CD4-positive, alpha-beta T cell treated with Interleukin-15 for 1 hour (primary cell): ENCODE results near the gene HNRNPF.
A peak's percentile ranks its signal among the peaks of the same experiment; 100 is the strongest.
"Not testable (repeated sequence)": the region's sequence is repeated elsewhere in the genome, so short reads cannot be mapped to it uniquely, and the experiment has no call there.

Source experiments
- DNase-seq: peaks from one replicate; pipeline ENCODE4 v3.0.0-alpha.2; 2020

Gene HNRNPF, protein sequence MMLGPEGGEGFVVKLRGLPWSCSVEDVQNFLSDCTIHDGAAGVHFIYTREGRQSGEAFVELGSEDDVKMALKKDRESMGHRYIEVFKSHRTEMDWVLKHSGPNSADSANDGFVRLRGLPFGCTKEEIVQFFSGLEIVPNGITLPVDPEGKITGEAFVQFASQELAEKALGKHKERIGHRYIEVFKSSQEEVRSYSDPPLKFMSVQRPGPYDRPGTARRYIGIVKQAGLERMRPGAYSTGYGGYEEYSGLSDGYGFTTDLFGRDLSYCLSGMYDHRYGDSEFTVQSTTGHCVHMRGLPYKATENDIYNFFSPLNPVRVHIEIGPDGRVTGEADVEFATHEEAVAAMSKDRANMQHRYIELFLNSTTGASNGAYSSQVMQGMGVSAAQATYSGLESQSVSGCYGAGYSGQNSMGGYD

DNA sequence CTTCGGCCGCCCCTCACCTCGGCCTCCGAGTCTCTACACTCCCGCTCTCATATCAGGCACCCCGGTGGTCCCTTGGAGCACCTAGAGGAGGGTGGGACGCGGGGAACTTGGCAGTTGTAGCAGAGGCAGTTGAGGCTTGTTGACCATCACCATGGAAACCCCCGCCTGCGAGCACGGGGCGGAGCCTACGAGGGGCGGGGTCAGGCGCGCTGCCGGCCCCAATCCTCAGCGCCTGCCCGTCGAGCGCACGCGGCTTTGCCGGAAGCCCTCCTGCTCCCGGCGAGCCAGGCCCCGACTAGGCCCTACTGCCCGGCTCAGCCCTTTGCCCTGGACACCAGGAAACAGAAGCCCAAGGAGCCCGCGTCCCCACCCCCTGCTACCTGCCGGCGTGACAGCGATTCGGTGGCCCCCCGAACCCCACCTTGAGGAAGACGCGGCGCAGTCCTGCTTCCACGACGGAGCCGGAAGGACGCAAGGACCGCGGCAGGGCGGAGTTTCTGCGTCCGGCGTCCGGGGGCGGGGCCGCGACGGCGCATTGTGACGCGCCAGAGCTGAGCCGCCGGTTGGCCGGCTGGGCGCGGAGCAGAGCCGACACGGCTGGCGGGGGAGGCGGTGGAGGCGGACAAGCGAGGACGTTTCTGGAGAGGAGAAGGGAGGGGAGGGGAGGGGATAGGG is at the start of gene HNRNPF:
TSS of gene HNRNPF (minus strand) at position 477 of the 675 bp plus-strand sequence. CDS start 21,302 bp downstream, outside the sequence.
- DNase-seq = peak; percentile 96

DNA sequence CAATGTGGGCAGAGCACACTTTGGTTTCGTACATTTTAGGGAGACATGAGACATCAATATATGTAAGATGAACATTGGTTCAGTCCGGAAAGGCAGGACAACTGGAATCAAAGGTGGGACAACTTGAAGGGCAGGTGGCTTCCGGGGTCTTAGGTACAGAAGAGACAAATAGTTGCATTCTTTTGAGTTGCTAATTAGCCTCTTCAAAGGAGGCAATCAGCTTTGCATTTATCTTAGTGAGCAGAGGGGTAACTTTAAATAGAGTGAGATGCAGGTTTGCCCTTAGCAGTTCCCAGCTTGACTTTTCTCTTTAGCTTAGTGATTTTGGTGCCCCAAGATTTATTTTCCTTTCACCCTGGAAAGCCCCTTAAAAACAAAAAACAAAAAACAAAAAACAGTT is 49.2 kb upstream of the HNRNPF start:
- no peak for DNase-seq

DNA sequence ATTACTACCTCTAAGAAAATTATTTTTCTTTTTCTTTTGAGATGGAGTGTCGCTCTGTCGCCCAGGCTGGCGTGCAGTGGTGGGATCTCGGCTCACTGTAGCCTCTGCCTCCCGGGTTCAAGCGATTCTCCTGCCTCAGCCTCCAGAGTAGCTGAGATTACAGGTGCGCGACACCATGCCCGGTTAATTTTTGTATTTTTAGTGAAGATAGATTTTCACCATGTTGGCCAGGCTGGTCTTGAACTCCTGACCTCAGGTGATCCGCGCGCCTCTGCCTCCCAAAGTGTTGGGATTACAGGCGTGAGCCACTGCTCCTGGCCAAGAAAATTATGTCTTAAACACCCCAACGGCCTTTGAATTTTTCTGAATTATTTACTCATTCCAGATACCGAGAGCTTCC is 47.6 kb upstream of the HNRNPF start:
- DNase-seq = not testable (repeated sequence)

DNA sequence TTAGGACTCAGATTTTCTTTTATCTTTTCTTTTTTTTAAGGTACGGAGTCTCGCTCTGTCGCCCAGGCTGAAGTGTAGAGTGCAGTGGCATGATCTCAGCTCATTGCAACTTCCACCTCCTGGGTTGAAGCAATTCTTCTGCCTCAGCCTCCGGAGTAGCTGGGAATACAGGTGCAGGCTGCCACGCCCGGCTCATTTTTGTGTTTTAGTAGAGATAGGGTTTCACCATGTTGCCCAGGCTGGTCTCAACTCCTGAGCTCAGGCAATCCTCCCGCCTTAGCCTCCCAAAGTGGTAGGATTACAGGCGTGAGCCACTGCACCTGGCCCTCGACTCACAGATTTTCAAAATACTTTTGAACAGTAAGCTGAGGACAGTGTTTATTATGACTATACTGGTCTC is 45.0 kb upstream of the HNRNPF start:
- not testable (repeated sequence) for DNase-seq

DNA sequence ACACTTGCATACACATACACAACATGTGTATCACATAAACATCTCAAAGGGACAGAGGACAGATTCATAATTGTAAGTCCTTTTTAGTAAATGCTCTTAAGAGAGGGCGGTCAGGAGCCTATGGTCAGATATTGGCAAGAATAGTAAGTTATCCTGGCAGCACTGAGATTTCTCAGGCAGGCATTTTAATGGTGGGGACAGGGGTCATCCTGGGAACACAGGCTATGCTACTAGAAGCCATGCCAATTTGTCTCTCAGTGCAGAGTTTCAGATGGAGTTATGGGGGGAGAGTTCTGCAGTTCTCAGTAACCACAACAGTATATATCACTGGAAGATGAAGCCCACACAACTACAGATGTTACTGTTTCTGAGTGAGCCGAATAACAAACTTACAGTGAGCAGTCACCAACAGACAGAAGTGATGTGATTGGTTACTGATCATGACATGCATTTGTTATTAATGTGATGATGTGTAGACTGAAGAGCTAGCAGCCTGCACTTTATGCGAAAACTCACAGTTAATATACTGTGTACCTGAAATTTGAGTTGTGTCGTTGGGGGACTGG is 44.4 kb upstream of the HNRNPF start:
- no peak for DNase-seq

DNA sequence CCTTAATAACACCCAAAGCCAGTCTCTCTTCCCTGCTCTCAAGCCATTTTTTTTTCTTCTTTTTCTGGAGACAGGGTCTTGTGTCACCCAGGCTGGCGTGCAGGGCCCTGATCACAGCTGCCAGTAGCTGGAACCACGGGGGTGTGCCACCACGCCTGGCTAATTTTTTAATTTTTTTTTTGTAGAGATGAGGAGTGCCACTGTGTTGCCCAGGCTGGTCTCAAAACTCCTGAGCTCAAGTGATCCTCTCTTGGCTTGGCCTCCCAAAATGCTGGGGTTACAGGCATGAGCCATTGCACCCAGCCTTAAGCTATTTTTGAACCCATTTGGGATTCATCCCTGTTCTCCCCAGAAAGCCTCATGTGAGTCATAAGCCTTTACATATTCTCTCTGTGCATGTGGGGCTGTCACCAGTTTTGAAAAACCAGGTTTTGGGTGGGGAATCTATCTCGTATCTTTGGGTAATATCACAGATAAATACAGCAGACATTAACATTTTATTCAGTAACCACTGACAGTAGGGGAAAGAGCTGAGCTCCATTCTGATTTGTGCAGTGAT is 43.4 kb upstream of the HNRNPF start:
- DNase-seq = no peak

DNA sequence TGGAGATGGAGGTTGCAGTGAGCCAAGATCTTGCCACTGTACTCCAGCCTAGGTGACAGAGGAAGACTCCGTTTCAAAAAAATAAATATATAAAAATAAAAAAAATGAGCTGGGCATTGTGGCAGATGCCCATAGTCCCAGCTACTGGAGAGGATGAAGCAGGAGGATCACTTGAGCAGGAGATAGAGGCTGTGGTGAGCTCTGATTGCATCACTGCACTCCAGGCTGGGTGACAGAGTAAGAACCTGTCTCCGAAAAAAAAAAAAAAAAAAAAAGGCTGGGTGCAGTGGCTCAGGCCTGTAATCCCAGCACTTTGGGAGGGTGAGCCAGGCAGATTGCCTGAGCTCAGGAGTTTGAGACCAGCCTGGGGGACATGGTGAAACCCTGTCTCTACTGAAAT is 39.8 kb upstream of the HNRNPF start:
- DNase-seq = no peak

DNA sequence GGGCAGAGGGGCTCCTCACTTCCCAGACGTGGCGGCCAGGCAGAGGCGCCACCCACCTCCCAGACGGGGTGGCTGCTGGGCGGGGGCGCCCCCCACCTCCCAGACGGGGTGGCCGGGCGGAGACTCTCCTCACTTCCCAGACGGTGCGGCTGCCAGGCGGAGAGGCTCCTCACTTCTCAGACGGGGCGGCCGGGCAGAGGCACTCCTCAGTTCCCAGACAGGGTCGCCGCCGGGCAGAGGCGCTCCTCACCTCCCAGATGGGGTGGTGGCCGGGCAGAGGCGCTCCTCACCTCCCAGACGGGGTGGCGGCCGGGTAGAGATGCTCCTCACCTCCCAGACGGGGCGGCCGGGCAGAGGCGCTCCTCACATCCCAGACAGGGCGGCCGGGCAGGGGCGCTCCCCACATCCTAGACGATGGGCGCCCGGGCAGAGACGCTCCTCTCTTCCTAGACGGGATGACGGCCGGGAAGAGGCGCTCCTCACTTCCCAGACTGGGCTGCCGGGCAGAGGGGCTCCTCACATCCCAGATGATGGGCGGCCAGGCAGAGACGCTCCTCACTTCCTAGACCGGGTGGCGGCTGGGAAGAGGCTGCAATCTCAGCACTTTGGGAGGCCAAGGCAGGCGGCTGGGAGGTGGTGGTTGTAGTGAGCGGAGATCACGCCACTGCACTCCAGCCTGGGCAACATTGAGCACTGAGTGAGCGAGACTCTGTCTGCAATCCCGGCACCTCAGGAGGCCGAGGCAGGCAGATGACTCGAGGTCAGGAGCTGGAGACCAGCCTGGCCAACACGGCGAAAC is 37.4 kb upstream of the HNRNPF start:
- DNase-seq = not testable (repeated sequence)

DNA sequence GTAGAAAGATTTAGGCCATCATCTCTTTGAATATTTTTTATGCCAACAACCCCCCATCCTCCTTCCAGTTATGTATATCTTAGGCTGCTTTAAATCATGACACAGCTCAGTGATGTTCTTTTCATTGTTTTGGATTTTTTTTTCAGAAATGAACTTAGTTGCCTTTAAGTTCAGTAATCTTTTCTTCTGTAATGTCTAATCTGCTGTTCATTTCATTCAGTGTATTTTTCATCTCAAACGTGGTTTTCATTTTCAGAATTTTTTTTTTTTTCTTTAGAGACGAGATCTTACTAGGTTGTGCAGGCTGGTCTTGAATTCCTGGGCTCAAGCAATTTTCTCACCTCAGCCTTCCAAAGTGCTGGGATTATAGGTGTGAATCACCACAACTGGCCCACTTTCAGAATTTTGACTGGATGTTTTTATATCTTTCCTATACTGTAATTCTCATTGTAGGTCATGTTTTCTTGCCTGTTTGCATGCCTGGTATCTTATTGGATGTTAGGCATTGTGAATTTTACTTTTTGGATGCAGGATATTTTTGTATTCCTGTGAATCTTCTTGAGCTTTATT is 36.0 kb upstream of the HNRNPF start:
- DNase-seq = no peak

DNA sequence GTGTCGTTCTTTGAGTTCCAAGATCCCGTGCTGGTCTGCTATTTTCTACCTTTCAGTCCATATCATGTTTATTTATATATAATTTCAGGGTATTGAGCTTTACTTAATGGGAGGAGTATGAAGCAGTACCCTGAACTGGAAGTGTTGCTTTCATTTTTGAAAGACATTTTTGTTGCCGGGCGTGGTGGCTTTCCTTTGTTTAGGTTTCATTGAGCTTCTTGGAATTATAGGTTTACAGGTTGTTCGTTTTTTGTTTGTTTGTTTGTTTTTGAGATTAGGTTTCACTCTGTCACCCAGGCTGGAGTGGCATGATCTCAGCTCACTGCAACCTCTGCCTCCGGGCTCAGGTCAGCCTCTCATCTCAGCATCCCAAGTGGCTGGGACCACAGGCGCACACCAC is 35.3 kb upstream of the HNRNPF start:
- DNase-seq = no peak

DNA sequence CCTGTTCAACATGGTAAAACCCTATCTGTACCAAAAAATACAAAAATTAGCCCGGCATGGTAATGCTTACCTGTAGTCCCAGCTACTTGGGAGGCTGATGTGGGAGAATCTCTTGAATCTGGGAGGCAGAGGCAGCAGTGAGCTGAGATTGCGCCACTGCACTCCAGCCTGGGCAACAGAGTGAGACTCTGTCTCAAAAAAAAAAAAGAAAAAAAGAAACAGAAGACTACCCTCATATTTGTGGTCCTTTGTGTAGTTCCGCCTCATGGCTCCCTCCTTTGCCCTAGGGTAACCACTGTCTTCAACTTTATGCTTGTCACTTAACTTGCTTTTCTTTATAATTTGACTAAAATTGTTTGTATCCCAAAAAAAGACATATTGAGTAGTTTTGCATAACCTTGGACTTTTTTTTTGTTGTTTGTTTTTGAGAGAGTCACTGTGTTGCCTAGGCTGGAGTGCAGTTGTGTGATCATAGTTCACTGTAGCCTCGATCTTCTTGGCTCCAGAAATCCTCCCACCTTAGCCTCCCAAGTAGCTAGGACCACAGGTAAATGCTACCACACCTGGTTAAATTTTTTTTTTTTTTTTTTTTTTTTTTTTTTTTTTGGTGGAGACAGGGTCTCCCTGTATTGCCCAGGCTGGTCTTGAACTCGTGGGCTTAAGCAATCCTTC is 31.6 kb upstream of the HNRNPF start:
- no peak for DNase-seq

DNA sequence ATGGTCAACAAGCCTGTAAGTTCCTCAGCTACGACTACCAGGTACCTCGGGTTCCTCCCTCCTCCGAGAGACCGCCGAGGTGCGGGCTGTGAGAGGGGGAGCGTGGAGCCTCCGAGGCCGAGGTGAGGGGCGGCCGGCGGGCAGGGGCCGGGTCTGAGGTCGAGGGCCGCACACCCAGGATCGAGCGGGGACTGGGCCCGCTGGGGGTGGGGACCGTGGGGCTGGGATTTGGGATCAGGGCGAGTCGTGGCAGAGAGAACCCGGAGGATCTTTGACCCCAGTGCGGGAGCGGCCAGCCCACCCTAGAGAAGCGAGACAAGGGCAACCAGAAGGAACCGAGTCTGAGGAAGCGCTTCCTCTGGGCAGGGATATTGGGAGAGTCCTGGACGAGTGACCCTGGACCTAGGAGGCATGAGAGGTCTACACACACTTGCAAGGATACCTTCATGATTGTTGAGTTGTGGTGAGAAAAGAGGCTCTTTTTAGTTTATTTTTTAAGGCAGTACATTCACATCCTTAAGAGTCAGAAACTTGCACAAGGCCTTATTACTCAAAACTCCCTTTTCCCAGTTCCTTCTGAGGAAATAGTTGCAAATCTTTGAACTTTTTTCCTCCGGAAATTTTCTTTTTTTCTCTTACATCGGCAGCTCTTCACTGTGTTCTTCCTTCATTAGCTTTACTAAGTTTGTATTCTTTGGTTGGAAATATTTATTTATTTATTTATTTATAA is 28.3 kb upstream of the HNRNPF start:
- no peak for DNase-seq

DNA sequence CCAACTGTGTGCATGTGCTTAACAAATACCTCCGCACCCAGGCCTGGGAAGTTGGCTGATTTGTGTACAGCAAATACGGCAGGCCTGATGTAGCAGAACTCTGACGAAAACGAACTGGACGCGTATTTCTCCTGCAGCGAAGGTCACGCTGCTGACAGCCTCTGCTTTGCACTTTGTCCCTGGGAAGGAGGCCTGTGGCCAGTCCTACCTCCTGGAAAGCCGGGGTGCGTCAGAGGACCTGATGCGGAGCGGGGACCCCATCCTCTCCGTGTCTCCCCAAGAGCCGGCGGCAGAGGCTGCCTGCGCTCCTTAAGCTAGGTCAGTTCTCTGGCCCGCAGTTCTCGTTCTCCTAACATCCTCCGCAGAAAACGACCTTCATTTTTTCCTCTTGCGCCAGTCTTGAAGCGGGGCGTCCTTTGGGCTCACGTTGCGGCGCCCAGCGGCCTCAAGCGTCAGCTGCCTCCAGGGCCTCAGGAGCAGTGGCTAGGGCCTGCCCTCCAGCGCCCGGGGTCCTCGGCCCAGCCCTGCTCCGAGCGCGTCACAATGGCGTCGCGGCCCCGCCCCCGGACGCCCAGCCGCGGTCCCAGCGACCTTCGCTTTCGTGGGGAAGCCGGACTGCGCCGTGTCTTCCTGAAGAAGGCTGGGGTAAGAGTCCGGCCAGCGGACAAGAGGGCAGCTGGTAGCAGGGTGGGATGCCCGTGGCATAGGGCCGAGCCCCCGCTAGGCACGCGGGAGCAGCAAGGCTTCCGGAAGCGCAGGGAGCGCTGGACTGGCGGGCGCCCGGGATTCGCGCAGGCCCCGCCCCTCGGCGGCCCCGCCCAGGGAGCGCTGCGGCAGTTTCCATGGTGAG is 27.5 kb upstream of the HNRNPF start, which contains the start of gene ZNF487:
TSS of gene ZNF487 (plus strand) at position 821 of the 850 bp plus-strand sequence. CDS start 38,703 bp downstream, outside the sequence.
- peak; percentile 93 for DNase-seq

DNA sequence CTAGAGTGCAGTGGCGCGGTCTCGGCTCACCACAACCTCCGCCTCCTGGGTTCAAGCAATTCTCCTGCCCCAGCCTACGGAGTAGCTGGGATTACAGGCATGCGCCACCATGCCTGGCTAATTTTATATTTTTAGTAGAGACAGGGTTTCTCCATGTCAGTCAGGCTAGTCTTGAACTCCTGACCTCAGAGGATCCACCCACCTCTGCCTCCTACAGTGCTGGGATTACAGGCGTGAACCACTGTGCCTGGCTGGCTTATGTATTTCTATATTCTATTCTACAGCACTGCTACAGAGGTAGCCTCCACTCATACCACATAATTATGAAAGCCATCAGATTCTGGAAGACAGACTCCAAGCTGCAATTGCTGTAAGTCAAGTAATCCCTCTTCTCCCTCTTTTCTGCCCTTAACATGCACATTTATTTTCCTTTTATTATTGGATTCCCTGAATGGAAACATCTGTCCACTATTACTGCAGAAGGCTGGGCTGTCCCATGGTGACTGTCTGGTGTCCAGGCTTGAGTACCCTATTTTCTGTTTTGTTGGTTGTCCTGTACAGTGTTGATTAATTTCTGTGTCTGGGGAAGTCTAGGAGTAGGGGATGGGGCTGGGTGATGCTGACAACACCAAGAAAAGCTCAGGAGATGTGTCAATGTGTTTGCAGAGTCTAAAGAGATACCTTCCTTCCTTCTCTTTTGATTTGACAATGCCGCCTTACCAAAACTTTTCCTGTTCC is 22.1 kb upstream of the HNRNPF start:
- DNase-seq = no peak

DNA sequence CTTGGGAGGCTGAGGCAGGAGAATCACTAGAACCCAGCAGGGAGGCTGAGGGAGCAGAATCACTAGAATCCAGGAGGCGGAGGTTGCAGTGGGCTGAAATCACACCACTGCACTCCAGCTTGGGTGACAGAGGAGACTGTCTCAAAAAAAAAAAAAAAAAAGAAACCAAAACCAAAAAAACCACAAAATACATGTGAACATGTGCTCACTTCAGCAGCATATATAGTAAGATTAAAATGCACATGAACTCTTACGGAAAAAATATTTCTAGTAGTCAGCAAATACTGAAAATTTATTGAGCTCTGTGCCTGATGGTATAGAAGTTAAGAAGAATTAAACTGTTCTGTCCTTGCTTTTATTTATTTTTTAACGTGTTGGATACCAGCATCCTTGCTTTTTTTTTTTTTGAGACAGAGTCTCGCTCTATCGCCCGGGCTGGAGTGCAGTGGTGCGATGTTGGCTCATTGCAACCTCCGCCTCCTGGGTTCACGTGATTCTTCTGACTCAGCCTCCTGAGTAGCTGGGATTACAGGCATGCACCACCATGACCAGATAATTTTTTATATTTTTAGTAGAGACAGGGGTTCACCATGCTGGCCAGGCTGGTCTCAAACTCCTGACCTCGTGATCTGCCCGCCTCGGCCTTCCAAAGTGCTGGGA is 18.3 kb upstream of the HNRNPF start:
- DNase-seq = no peak

DNA sequence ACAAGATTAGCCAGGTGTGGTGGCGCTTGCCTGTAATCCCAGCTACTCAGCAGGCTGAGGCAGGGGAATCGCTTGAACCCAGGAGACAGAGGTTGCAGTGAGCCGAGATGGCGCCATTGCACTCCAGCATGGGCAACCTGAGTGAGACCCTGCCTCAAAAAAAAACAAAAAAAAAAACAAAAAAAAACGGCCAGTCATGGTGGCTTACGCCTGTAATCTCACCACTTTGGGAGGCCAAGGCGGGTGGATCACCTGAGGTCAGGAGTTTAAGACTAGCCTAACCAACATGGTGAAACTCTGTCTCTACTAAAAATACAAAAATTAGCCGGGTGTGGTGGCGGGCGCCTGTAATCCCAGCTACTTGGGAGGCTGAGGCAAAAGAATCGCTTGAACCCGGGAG is 17.5 kb upstream of the HNRNPF start:
- DNase-seq = not testable (repeated sequence)

DNA sequence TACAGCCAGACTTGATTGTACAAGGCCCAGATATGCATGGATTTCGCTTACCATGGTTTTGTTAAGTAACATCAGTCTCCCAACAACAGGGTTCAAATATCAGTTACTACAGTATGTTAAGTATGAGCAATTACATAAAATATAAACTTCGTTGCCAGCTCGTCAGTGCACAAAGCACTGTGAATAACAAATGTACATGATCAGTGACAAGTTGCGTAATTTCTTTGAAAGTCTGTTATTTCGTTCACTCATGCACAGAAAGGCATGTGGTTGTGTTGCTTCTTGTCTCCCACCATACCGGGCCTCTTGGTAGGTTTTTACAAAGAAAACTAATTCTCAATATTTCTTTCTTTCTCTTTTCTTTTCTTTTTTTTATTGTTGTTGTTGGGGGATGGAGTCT is 15.4 kb upstream of the HNRNPF start:
- DNase-seq = no peak

DNA sequence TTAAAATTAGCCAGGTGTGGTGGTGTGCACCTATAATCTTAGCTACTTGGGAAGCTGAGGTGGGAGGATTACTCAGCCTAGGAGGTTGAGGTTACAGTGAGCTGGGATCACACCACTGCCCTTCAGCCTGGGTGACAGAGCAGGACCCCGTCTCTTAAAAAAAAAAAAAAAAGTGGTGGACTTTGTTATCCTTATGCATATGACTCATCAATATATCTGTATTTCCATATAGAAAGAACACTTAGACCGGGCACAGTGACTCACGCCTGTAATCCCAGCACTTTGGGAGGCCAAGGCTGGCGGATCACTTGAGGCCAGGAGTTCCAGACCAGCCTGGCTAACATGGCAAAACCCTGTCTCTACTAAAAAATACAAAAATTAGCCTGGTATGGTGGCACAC is 13.0 kb upstream of the HNRNPF start:
- DNase-seq = not testable (repeated sequence)

DNA sequence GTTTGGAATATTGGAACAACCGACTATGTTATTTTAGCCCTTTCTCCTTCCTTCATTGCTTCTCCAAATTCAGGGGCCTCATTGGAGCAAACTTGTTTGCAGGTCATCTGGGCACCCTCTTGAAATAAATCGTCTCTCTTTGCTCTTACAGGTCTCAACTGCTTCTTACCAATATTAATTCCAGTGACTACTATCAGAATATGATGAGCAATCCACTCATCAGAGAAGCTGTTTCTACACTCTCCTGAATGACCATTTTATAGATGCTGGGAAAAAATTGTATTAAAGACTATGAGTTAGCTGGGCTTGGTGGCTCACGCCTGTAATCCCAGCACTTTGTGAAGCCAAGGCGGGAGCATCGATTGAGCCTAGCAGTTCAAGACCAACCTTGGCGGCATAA is 12.5 kb upstream of the HNRNPF start:
- DNase-seq = no peak
